GM12891 (cell line): ENCODE data around the gene TBC1D22A.

Experiments used
- POLR2A ChIP-seq: IDR thresholded peaks from 2 replicates; pipeline ENCODE4 v1.6.1; 2011; ENCODE audit warnings: low read depth, low read length, control low read depth
- POLR2AphosphoS5 ChIP-seq: IDR thresholded peaks from 2 replicates; pipeline ENCODE4 v1.6.1; 2011; ENCODE audit warnings: low read depth, low read length, control low read depth

- TF ChIP-seq POLR2A (no peak), POLR2AphosphoS5 (no peak)
Measured at GRCh38 chr22:47115921-47116320, 353.5 kb downstream of the TBC1D22A start.
